ENCODE data around the gene PTPRG.

The PTPRG gene

DNA sequence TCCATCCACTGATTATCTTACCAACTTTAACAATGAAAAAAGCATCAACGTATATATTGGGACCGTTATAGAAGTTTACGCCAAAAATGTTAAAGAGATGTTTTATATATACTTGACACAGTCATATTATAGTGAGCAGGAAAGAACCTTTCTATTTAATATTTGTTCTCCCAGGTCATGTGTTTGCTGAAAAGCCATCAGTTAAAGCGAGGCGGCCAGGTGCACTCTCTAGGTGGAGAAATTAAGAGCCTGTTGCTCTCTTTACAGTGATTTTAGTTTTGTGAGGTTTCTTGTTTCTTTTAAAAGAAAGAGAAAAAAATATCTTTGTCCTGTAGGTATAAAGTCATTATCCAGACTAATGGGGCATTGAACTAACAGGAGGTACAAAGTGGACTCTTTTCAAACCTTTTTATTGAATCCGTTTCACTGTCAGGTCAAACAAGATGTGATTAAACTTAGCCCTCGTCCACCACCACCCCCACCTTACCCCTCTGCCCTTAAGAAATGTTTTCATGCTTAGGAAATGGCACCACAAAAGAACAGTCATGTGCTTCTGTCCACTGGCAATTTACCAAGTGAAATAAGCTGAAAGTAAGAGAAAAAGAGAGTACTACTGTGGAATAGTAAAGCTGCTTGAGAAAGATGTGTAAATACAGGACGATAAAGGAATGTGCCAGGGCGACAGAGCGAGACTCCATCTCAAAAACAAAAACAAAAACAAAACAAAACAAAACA is 279.9 kb downstream of the PTPRG start:
- no peak for DNase-seq

DNA sequence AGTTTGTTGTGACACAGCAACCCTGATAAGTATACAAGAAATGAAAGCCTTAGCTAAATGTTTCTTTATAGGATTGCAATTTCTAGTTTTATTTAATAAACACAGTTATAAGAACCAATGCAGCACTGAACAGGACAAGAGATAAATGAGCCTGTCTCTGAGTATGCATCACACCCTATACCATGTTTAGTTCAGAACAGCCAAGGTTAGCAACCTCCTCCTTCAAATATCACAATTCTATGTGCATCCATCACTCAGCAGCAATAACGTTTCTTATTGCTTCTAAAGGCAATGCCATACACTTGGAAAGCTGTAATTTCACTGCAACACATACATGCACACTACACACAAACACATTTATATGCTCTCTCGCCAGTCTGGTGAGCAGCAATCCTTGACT is 280.6 kb downstream of the PTPRG start:
- no peak for DNase-seq

DNA sequence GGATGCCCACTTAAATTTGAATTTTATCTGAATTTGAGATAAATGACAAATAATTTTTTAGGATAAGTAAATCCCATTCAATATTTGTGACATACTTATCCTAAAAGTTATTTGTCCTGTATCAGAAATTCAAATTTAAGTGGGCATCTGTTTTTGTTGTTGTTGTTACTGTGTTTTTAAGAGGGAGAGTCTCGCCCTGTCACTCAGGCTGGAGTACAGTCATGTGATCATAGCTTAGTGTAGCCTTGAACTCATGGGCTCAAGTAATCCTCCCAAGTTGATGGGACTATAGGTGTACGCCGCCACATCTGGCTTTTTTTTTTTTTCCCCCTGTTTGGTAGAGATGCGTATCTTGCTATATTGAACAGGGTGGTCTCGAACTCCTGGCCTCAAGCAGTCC is 283.0 kb downstream of the PTPRG start:
- no peak for DNase-seq

DNA sequence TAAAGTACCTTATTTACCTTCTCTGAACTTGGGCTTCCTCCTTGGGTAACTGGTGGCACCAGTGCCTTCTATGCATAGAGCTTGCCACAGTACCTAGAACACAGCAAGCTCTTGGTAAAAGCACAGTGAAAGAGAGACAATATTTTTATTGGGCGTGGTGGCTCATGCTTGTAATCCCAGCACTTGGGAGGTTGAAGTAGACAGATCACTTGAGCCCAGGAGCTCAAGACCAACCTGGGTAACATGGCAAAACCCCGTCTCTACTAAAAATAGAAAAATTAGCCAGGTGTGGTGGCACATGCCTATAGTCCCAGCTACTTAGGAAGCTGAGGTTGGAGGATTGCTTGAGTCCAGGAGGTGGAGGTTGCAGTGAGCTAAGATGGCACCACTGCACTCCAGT is 285.1 kb downstream of the PTPRG start:
- DNase-seq: no peak

DNA sequence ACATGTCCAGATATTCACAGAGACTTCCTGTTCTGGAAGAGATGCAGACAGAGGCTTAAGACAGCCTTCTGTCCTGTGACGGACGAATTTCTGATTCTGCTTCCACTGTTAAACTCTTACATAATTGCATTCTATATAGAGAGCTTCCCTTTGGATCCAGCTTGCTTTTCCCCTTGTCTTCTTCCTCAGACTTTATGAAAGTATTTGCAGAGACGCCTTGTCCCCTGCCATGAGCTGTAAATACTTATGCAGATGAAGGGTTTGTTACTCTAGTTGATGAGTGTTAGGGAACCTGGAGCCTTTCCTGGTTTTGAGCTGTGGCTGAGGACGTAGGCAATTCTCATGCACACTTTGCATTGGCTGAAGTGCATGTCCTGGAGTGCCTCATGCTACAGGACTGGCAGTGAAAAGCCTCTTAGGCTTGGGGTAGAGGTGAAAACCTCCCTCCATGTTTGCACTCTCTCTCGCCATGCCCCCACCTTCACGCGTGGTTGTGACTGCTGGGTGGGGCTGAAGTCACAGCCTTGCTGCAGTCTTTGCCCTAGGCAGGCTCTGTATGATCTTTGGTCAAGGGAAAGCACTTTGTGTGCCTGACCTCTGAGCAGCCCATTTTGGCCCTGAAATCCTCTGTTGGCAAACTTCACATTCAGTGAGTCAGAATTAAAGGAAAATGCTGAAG is 286.6 kb downstream of the PTPRG start:
- no peak for DNase-seq

DNA sequence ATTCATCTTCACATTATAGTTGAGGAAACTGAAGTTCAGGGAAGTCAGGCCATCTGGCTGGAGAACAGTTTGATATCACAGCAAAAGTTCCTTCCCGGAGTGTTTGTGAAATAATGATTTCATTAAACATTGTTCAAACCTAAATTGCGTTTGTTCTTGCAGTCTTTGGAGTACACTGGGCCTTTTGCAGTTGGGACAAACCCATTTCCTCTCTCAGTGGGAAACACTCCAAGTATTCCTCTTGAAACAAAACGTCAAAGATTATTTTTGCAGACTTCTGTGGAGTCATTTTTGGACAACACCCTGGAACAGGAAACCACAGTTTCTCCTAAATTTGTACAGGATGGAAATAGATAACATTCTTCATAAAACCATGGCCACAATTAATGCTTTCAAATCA is 287.5 kb downstream of the PTPRG start:
- DNase-seq: no peak

DNA sequence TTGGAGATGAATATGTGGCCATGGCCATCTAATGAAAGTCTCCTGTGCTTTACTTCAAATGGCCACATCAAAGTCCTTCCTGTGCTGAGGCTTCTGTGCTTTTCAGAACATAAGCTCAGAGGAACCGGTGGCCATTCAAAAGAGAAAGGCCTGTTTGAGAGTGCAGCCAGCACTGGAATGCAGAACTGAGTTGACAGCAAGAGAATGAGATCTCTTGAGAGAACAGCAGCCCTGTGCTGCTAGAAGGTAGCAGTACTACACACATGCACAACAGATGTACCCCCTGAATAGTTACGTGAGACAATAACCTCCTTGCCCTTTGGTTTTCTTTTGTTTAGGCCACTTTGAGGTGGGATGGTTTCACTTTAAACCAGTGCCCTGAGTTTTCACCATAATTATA is 292.5 kb downstream of the PTPRG start:
- no peak for DNase-seq

DNA sequence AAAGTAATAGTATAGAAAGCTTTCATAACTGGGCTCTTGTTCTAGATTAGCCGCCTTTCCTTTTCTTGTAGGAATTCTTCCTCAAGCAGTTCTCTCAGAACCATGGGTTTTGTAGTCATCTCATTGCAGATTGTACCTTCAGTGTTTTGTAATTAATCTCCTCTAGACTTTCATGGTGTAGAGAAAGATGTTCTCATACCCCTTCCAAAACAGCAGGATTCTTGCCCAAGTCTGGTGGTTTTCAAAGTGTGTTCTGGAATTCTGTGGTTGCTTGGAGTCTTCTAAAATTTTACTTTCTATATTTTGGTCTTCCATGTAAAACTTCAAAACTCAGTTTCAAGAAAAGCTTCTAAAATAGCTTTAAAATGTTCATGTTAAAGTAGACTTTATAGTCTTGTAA is 293.8 kb downstream of the PTPRG start:
- DNase-seq: no peak

DNA sequence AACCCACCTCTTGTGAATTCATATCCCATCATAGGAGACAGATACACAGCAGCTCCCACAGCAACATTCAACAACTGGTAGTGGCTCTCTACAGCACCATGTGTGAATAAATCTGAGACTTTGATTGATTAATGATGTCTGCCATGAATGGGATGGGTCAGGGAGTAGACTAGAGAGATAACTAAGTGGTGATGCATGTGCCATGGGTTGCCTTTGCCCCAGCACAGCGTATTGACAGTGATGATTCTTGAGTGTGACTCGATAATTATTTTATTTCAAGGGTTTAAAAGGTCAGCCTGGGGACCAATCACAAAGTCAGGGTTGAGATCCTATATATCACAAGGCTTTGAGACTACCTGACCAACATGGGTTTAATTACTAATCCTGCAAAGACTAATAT is 295.9 kb downstream of the PTPRG start:
- no peak for DNase-seq

DNA sequence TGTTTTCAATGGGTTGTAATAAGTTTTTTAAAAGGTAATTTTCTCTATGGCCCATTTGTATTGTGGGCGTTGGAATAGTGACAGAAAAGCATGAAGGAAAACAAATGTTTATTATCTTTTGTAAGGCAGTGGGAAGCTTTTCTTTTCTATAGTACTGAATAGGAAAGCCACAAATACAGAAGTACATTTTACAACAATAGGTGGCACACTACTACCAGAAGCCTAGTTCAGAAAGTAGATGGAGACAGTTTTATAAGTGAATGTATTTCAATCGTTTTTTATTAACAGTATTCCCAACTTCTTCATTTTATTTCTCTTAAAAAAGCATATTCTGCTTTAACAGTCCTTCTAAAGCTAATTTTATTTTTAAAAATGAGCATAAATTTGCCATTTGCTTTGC is 296.7 kb downstream of the PTPRG start:
- peak; percentile 2 for DNase-seq

DNA sequence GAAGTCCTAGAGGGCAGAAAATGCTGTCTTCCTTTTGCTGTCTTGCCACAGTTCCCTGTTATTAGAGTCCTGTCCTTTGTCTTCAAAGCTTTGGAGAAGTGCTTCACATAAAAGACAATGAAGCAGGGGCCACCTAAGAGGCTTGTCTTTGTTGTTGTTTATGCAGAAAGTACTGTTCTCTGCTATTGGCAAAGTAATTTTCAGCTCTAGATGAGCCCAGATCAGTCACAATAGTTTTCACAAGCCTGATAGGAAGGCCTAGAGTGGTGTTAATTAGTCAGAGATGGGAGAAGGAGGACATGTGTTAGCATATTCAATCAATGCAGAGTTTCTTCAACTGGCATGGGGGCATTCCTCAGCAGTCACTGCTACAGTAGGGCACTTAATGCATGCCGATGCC is 300.0 kb downstream of the PTPRG start:
- no peak for DNase-seq

DNA sequence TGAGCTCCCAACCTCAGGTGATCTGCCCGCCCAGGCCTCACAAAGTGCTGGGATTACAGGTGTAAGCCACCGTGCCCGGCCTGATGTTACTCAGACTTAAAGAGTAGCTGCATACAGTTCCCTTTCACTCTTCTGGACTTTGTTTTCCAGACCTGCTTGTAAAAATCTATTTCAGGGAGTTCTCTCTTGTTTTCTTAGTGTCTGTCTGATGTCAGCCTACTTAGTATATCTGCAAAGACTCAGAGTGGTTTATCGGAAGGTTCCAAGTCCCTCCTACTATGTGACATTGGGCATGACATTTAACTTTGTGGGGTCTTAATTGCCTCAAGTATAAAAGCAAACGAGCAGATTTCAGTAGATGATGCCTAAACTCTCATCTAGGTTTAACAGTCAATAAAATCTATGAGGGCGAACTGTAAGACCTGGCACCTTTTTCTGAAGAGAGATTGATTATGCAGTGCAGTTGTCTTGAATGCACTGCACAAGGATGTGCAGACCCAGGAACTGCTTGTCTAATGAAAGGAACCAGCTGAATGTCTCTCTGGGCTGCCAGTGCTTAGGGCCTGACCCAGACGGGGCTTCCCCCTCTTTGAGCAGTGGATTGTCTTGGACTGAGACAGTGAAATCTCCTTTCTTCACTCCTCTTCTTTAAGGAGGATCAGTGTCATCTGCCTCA is 301.4 kb downstream of the PTPRG start:
- DNase-seq: no peak

DNA sequence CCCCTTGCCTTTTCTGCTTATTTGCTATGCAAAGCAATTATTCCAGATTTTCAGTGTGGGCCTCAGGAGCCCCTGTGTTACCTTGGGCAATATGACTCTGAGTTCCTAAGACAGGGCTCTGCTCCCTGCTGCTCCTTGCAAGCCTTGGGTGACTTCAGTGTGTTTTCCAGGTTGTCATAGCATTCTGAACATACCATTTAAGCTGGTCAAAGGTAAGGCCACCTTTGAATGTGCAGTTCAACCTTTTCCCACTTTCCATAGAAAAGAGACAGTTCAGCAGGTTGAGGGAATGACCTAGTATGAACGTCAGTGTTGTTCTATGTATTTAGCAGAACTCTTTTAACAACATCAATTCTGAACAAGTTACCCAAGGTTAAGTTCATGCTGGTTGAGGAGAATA is 302.2 kb downstream of the PTPRG start:
- no peak for DNase-seq

DNA sequence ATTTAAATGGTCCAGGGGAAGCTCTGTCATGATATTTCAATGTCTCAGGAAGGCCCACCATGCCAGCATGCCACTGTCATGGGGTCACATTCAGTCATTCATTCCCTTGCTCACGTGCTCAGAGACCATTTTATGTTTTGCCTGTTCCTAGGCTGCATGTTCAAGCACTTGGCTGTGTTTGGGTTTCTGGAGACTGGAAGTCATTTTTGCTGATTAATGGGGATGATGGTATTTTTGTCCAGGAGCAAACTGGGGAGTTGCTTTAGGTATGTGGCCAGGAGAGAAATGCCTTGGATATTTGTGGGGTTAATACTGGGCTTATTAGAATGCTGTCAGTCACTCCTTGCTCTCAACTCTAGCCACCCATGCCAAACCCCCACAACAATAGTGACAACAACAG is 303.5 kb downstream of the PTPRG start:
- DNase-seq: no peak

DNA sequence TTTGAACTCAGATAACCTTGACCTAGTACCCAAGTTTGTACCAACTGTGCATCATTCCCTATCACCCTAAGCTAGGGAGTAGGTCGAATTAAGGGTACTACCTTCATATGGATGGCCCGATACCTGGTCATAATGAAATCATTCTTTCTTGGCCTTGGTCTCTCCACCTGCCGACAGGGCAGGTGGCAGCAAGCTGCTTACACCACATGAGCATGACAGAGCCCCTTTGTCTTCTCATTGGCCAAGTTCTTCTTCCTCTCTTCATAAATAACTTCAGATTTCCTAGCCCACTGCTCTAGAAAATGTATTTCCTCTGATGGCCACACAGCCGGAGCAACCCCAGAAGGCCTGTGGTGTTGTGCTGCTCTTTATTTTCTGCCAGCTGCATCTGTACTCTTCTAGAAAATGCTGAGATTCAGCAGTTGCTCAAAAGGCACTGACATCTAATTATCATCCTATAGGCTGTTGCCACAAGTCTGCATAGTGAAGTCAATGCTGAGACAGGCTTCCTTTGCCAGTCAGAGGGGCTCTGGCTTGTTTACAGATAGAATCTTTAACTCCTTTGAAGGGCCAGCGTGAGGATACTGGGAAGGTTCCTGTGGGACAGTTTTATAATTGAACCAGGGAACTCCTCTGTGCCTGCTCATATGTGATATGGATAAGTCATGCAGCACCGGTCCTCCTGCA is 304.2 kb downstream of the PTPRG start:
- DNase-seq: no peak

DNA sequence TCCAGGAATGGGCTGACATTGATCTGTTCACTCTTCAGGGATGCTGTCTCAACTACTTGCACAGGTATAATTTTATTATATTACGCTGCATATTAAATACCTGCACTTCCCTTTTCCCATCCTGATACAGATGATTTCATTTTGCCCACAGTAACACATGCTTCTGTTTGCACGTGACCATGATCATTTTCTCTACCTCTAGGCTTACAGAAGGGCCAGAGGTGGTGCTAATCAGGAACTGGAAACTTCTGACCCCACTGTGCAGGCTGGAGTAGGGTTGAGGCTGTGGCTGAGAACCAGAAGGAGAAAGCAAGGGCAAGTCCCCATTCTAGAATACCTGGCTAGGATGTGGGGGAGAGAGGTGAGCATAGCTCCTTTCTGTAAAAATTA is 304.8 kb downstream of the PTPRG start:
- DNase-seq: no peak

DNA sequence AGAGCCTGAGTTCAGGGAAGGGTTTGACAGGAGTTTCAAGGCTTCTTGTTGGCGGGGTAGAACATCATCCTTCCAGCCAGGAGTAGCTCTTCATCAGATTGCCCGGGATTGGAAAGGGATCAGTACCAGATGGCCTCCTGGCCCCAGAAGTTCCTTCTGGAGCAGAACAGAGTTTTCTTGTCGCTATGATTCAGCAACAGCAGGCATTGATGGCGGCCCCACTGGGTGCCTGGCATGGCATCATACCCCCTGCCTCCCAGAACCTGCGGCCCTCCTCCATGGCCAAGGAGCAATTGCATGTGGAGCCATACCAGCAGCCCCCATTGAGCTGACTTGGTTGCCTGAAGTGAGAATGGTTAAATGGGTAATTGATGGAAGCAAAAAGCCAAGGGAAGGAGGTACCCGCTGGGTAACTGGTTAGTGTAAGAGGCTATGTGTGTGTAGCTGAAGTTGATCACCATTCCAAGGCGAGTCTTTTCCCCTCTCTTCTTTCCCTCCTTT is 305.6 kb downstream of the PTPRG start:
- DNase-seq: no peak

DNA sequence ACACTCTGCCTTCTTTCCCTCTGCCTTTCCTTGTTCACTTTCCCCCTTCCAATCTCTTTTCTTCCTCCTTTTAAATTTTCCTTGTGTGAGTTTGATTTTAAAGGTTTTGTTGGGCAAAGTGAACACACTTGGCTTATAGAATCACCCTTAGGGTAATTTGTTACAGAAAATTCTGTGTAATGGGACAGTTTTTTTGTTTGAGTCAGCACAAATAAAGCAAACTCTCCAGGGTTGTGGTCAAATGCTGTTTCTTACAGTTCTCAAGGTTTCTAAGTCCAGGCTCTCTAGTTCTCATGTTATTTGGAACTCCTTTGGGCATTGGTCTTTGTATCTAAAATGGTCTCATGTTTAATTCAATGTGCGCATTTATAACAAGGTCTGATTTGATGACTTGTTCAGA is 307.1 kb downstream of the PTPRG start:
- no peak for DNase-seq

DNA sequence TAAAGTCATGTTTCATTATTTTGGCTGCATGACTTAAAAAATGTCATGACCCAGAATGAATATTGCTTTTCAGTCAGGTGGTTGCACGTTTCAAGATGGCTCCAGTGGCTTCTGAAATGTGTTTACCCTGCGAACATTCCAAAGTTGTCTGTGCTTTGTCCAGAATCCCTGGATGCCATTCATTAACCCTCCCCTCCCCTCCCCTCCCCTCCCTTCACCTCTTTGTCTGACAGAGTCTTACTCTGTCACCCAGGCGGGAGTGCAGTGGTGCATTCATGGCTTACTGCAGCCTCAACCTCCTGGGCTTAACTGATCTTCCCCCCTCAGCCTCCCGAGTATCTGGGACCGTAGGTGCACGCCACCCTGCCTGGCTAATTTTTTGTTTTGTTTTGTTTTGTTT is 308.0 kb downstream of the PTPRG start:
- DNase-seq: no peak

DNA sequence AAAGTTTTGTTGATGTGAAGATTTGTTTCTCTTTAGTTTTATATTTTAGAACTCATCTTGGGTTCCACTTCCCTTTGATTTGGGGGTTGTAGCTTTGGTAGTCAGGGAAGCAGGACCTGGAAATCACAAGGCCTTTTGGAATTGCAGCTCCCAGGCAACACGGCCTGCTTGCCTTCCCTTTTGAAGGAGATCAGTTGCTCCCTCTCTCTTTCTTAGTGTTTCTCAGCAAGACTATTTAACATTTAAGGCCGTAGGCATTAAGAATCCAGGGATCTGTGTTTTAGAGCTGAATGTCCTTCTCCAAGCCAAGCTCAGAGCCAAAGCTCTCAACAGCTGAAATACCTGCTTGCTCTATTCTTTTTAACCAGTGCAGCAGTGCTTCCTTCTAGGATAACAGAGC is 310.3 kb downstream of the PTPRG start:
- no peak for DNase-seq

DNA sequence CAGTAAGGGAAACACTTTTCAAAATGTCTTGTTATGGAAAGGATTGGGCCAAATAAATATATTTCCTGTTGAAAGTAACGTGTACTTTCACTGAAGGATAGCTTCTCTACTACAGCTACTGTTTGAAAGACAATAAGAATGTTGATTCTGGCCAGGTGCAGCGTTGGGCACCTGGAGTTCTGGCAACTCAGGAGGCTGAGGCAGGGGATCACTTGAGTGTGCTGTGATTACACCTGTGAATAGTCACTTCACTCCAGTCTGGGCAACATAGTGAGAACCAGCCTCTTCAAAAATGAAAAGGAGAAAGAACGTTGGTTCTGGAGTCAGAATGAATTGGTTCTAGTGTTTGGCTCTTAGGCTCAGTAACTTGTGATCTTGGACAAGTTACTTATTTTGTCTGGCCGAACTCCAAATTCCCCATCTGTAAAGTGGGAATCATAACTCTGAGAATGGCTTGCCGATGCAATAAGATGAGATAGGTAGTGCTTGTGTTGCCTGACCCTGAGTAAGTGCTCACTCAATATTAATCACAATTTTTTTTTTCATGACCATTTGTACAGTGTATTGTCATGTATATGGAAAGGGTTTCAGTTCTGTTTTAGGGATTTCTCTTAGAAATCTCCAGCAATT is 310.8 kb downstream of the PTPRG start:
- DNase-seq: no peak

DNA sequence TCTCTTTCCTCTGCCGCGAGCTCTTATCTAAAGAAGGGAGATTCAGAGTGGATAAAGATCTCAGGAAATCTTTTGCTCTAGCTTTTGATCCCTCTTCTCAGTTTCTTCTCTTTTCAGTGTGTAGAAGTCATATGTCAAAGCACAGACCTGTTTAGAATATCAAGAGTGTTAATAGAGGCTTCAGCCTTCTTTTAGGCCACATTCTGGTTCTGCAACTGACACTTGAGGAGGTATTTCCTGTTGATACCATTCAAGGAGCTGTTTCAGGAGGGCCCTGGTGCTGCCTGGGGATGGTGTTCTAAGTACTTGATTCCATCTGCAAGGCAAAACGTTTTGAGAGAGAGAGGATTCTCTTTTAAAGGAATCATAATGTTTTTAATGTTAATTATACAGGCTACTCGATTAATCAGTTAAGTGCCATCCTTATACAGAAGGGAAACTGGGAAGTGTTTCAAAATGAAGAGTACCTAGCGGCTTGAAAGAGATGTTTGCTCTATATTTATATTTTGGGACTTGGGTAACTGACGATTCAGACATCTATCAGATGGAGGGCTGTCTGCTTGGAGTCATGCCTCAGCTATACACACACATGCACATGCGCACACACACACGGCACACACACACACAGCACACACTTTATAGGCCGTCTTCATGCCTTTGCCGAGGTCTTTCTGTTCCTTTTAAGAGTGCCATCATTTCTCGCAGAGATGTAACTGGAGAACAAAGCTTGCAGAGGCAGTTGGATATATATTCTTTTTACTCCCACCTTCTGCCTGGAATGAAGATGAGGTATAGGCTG is 313.9 kb downstream of the PTPRG start:
- no peak for DNase-seq

All from MV-4-11 (cell line).